Forelimb muscle (tissue), 1 donor: ENCODE data around the gene TBL3. TPM values are rescaled to one million over a fixed set of nuclear protein-coding genes. Genes with fewer than 3 reads are reported as not detected.
A peak's percentile ranks its signal among the peaks of the same experiment; 100 is the strongest.
"Not testable (repeated sequence)": the region's sequence is repeated elsewhere in the genome, so short reads cannot be mapped to it uniquely, and the experiment has no call there.

Experiments used
- DNase-seq: peaks from one replicate; pipeline ENCODE4 v3.0.0-alpha.2; 2013; ENCODE audit warnings: low read depth
- polyA plus RNA-seq: library from polyadenylated mRNA; unstranded; fragments of 120-200 nt; gene quantifications from one replicate; pipeline ENCODE4 v1.2.1, GENCODE V29; 2013; ENCODE audit not compliant: insufficient read length

TBL3 gene
- polyA plus RNA-seq, result 28.4 TPM

GRCh38 chr16:1971796-1972489 lies at the start of gene TBL3:
Gene TBL3, plus strand, starts transcription at chr16:1972053. Its CDS starts 112 bp downstream, at chr16:1972165.
- peak; percentile 74 for DNase-seq

GRCh38 chr16:1922357-1922756 lies 49.5 kb upstream of the TBL3 start:
- DNase-seq, result no peak

- DNase-seq, result no peak
These were observed 48.4 kb upstream of the TBL3 start for GRCh38 chr16:1923299-1924034.

GRCh38 chr16:1924095-1924494 lies 47.8 kb upstream of the TBL3 start:
- no peak for DNase-seq

- no peak for DNase-seq
These were observed 45.6 kb upstream of the TBL3 start for GRCh38 chr16:1926271-1926670.

- DNase-seq, result no peak
These were observed 42.7 kb upstream of the TBL3 start for GRCh38 chr16:1929105-1929504.

- DNase-seq, result peak; percentile 49
These were observed 42.1 kb upstream of the TBL3 start for GRCh38 chr16:1929578-1930337.

GRCh38 chr16:1930338-1930720 lies 41.5 kb upstream of the TBL3 start:
- no peak for DNase-seq

GRCh38 chr16:1932050-1933028 lies 39.5 kb upstream of the TBL3 start:
- DNase-seq, result no peak

GRCh38 chr16:1933097-1933661 lies 38.7 kb upstream of the TBL3 start:
- no peak for DNase-seq

- no peak for DNase-seq
These were observed 34.8 kb upstream of the TBL3 start for GRCh38 chr16:1936945-1937479.

GRCh38 chr16:1938316-1938715 lies 33.5 kb upstream of the TBL3 start:
- no peak for DNase-seq

- no peak for DNase-seq
These were observed 32.9 kb upstream of the TBL3 start for GRCh38 chr16:1938910-1939309.

- not testable (repeated sequence) for DNase-seq
These were observed 32.0 kb upstream of the TBL3 start for GRCh38 chr16:1939833-1940232.

GRCh38 chr16:1940273-1941161 lies 31.3 kb upstream of the TBL3 start:
- DNase-seq, result no peak

GRCh38 chr16:1941162-1942046 lies 30.4 kb upstream of the TBL3 start:
- no peak for DNase-seq

- DNase-seq, result no peak
These were observed 29.6 kb upstream of the TBL3 start for GRCh38 chr16:1942047-1942809.
